Stimulated activated memory B cell treated with anti-CD40 and anti-IgM and Interleukin-4, amounts not matched to agents 10 μg/mL and 1 μg/mL and 100 μg/mL, for 72 hours (primary cell): ENCODE results near the gene MPDU1.

Source experiments
- ATAC-seq: fragments of 150-1000 bp; cut with Tn5 transposase; 2 replicates; pipeline ENCODE4 v1.10.0; 2021
- H3K27ac Mint-ChIP-seq: one replicate; pipeline ENCODE4 v1.8.0; 2022; ENCODE audit warnings: mild to moderate bottlenecking, mixed read lengths
- H3K27me3 Mint-ChIP-seq: one replicate; pipeline ENCODE4 v1.8.0; 2022; ENCODE audit warnings: mixed read lengths
- H3K36me3 Mint-ChIP-seq: one replicate; pipeline ENCODE4 v1.8.0; 2022; ENCODE audit warnings: mixed read lengths
- H3K4me1 Mint-ChIP-seq: one replicate; pipeline ENCODE4 v1.8.0; 2022; ENCODE audit warnings: mixed read lengths
- H3K4me3 Mint-ChIP-seq: one replicate; pipeline ENCODE4 v1.8.0; 2022; ENCODE audit warnings: mild to moderate bottlenecking, moderate library complexity, mixed read lengths
- H3K9me3 Mint-ChIP-seq: one replicate; pipeline ENCODE4 v1.8.0; 2022; ENCODE audit warnings: mixed read lengths

Gene MPDU1

DNA sequence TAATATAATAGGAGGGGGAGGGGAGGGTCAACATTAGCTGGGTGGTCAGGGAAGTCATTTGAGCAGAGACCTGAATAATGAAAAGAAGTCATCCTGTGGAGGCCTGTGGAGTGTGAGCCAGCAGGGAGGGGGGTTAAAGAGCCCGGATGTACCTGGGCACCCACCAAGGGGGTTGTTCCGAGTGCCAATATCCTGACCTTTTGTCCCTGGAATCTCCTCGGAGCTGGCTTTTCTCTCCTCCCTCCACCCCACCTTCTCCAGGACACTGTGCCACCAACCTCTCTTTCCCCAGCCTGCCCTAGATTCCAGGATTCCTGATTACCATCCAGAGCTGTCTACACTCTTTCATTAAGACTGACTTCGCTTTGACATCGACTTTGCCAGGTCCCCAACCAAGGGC lies 52.5 kb downstream of the MPDU1 start:
- ATAC-seq = no peak
- H3K27ac Mint-ChIP-seq = no peak overlapping the region
- no peaks in the 10 kb centered on the region for H3K36me3 Mint-ChIP-seq
- H3K4me1 Mint-ChIP-seq = peaks cover 6% of the 10 kb centered on the region
- no peaks in the 10 kb centered on the region for H3K9me3 Mint-ChIP-seq
- no peak overlapping the region for H3K4me3 Mint-ChIP-seq
- no peaks in the 10 kb centered on the region for H3K27me3 Mint-ChIP-seq
